Smooth muscle cell (in vitro differentiated cells): ENCODE results near the gene ZMIZ2. TPM values are rescaled to one million over a fixed set of nuclear protein-coding genes. Genes with fewer than 3 reads are reported as not detected.

Experiments used
- DNase-seq: peaks from one replicate; lab custom pipeline; 2025; ENCODE audit not compliant: unreplicated experiment; lab: John Stamatoyannopoulos, UW
- H2AFZ ChIP-seq: fragments of 200-600 bp; sonication (generic); 2 replicates; pipeline ENCODE4 v1.6.0; 2016; ENCODE audit warnings: antibody characterized with exemption, low read depth, mild to moderate bottlenecking
- H3F3A ChIP-seq: fragments of 200-600 bp; sonication (generic); 2 replicates; pipeline ENCODE4 v1.6.0; 2017; ENCODE audit warnings: antibody characterized with exemption, low read depth
- H3K27ac ChIP-seq: fragments of 200-600 bp; sonication (generic); 2 replicates; pipeline ENCODE4 v1.5.1; 2016; ENCODE audit warnings: low read depth, mild to moderate bottlenecking
- H3K27me3 ChIP-seq: fragments of 200-600 bp; sonication (generic); 2 replicates; pipeline ENCODE4 v1.6.1; 2016; ENCODE audit warnings: low read depth, mild to moderate bottlenecking
- H3K36me3 ChIP-seq: fragments of 200-600 bp; sonication (generic); 2 replicates; pipeline ENCODE4 v1.5.1; 2016; ENCODE audit warnings: low read depth
- H3K4me1 ChIP-seq: fragments of 200-600 bp; sonication (generic); 2 replicates; pipeline ENCODE4 v1.5.1; 2016; ENCODE audit warnings: low read depth
- H3K4me2 ChIP-seq: fragments of 200-600 bp; sonication (generic); 2 replicates; pipeline ENCODE4 v1.6.0; 2016; ENCODE audit warnings: mild to moderate bottlenecking
- H3K4me3 ChIP-seq: fragments of 200-600 bp; sonication (generic); 2 replicates; pipeline ENCODE4 v1.5.1; 2016; ENCODE audit warnings: mild to moderate bottlenecking
- H3K79me2 ChIP-seq: fragments of 200-600 bp; sonication (generic); 2 replicates; pipeline ENCODE4 v1.6.0; 2016; ENCODE audit warnings: low read depth, mild to moderate bottlenecking
- H3K9ac ChIP-seq: fragments of 200-600 bp; sonication (generic); 2 replicates; pipeline ENCODE4 v1.6.0; 2016; ENCODE audit warnings: low read depth
- H3K9me3 ChIP-seq: fragments of 200-600 bp; sonication (generic); replicated peaks from 2 replicates; pipeline ENCODE4 v1.5.1; 2016; ENCODE audit warnings: low read depth
- H4K20me1 ChIP-seq: fragments of 200-600 bp; sonication (generic); 2 replicates; pipeline ENCODE4 v1.6.0; 2016; ENCODE audit warnings: low read depth
- WGBS: methylation state at CpG from one replicate; pipeline ENCODE4 v1.1.7; 2016; ENCODE audit warnings: low lambda C conversion rate; 5-methylcytosine and 5-hydroxymethylcytosine counted together
- polyA plus RNA-seq: library from polyadenylated mRNA; unstranded; fragments of >200 nt; fragmentation: Nextera tagmentation; extraction: Ambion mirVana; gene quantifications from 2 replicates; pipeline ENCODE4 v1.2.1, GENCODE V29; 2016
- total RNA-seq: library from RNA; depleted of rRNA; stranded (reverse); fragments of >200 nt; gene quantifications from 2 replicates; pipeline ENCODE4 v1.2.3, GENCODE V29; 2014
- TF ChIP-seq, protein P1 (sequence below): fragments of 200-600 bp; sonication (generic); IDR thresholded peaks from 2 replicates; pipeline ENCODE4 v1.5.1; 2017; ENCODE audit warnings: borderline replicate concordance, mild to moderate bottlenecking, antibody characterized with exemption; ENCODE audit not compliant: insufficient read depth, poor library complexity, severe bottlenecking

The ZMIZ2 gene
- total and polyA plus RNA-seq, 2 experiments from 2014 or later, result 8.8 to 17.2 TPM

DNA sequence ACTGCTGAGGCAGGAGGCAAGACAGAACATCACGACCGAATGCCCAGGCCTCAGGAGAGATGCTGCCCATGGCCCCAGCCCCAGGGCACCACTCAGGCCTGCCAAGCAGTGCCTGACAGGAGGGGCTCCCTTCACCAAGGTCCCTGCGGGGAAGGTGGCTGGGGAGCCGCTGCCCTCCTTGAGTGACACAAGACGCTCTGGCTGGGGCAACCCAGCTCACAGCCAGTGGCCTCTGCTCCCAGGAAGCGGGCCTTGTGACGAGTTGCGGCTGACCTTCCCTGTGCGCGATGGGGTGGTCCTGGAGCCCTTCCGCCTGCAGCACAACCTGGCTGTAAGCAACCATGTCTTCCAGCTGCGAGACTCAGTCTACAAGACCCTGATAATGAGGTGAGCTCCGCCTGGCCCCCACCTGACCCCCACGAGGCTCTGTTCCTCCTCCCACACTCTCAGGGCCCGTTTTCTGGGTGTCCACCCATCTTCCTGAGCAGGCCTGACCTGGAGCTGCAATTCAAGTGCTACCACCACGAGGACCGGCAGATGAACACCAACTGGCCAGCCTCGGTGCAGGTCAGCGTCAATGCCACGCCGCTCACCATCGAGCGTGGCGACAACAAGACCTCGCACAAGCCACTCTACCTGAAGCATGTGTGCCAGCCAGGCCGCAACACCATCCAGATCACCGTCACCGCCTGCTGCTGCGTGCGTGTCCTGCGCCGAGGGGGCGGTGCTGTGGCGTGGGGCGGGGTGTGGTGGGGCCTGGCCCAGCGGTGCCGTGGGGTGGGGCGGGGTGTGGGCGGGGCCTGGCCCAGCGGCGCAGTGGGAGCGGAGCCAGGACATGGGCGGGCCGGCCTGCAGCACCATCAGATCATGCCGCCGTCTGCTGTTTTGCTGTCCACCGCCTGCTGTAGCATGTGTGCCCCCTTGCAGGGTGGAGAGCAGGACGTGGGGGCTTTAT, 12.8 kb downstream of the ZMIZ2 start:
- no peak overlapping the region for H3K4me2 ChIP-seq
- H3K9me3 ChIP-seq, result no peaks in the 10 kb centered on the region
- H3K36me3 ChIP-seq, result no peaks in the 10 kb centered on the region
- H3K4me1 ChIP-seq, result no peaks in the 10 kb centered on the region
- no peaks in the 10 kb centered on the region for H3F3A ChIP-seq
- no peak overlapping the region for H2AFZ ChIP-seq
- H3K27me3 ChIP-seq, result no peaks in the 10 kb centered on the region
- H3K9ac ChIP-seq, result no peak overlapping the region
- no peak overlapping the region for H3K27ac ChIP-seq
- no peaks in the 10 kb centered on the region for H3K79me2 ChIP-seq
- no peak for DNase-seq
- TF ChIP-seq, protein P1, sequence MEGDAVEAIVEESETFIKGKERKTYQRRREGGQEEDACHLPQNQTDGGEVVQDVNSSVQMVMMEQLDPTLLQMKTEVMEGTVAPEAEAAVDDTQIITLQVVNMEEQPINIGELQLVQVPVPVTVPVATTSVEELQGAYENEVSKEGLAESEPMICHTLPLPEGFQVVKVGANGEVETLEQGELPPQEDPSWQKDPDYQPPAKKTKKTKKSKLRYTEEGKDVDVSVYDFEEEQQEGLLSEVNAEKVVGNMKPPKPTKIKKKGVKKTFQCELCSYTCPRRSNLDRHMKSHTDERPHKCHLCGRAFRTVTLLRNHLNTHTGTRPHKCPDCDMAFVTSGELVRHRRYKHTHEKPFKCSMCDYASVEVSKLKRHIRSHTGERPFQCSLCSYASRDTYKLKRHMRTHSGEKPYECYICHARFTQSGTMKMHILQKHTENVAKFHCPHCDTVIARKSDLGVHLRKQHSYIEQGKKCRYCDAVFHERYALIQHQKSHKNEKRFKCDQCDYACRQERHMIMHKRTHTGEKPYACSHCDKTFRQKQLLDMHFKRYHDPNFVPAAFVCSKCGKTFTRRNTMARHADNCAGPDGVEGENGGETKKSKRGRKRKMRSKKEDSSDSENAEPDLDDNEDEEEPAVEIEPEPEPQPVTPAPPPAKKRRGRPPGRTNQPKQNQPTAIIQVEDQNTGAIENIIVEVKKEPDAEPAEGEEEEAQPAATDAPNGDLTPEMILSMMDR, result no peak
- 93% methylated on average over 32 of the region's 48 CpGs for WGBS
- H4K20me1 ChIP-seq, result no peaks in the 10 kb centered on the region
- no peak overlapping the region for H3K4me3 ChIP-seq

DNA sequence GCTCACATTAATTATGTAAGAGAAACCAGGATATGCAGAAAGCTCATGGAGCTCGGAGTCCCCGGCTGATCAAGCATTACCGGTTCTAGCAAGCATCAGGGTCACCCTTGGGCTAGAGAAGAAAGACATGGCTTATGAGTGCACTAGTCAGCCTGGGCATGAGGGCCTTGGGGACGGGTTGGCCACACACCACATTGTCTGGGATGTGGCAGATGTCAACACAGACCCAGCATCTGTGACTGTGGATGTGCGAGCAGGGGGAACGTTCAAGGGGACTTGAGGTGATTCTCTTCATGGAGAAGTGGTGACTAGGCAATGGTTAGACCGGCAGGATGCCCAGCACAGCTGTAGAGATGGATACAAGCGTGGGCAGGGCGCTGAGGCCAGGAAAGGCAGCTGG, 13.7 kb downstream of the ZMIZ2 start:
- TF ChIP-seq, protein P1, result no peak
- Histone ChIP-seq H2AFZ (no peak overlapping the region), H3K36me3 (no peaks in the 10 kb centered on the region), H3K79me2 (no peaks in the 10 kb centered on the region), H3K27ac (no peak overlapping the region), H3K9me3 (no peaks in the 10 kb centered on the region), H3K4me1 (no peaks in the 10 kb centered on the region), H3K4me3 (no peak overlapping the region), H3F3A (no peaks in the 10 kb centered on the region), H3K4me2 (no peak overlapping the region), H3K27me3 (no peaks in the 10 kb centered on the region), H3K9ac (no peak overlapping the region), H4K20me1 (no peaks in the 10 kb centered on the region)
- 88% methylated on average over 7 of the region's 9 CpGs for WGBS
- DNase-seq, result no peak

DNA sequence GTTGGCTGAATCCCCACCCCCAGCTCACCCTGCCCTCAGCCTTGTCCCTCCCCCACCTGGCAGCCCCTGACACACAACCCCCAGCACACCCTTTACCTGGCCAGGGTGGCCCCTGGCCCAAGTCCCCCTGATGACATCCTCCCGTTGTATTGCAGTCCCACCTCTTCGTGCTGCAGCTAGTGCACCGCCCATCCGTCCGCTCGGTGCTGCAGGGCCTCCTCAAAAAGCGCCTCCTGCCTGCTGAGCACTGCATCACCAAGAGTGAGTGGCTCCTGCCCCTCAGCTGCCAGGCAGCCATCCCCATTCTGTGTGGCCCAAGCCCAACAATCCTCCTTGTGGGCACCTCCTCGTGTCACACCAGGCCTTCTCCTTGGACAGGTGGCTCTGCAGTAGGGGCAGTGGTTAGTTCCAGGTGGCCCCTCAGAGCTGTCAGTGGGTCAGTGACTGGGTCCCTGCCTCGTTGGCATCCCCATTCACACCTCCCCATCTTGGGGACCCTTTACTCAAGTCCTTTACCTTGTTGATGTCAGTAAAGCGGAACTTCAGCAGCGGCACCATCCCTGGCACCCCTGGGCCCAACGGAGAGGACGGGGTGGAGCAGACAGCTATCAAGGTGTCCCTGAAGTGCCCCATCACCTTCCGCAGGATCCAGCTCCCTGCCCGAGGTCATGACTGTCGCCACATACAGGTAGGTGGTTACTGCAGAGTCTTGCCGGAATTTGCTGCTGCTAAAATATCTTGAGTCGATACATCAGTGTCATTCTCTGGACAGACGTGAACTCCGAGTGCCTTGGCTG, 14.3 kb downstream of the ZMIZ2 start:
- Histone ChIP-seq H3K27ac (no peak overlapping the region), H3K9me3 (no peaks in the 10 kb centered on the region), H3K4me3 (no peak overlapping the region), H3K4me1 (no peaks in the 10 kb centered on the region), H2AFZ (no peak overlapping the region), H3K9ac (no peak overlapping the region), H3K36me3 (no peaks in the 10 kb centered on the region), H3K79me2 (no peaks in the 10 kb centered on the region), H4K20me1 (no peaks in the 10 kb centered on the region), H3F3A (no peaks in the 10 kb centered on the region), H3K4me2 (no peak overlapping the region), H3K27me3 (no peaks in the 10 kb centered on the region)
- no peak for DNase-seq
- WGBS, result 97% methylated on average over 20 of the region's 20 CpGs
- TF ChIP-seq, protein P1, result no peak
